K562 (cell line): ENCODE measurements around the gene CALML4.

ENCODE experiments used
- BRCA1 ChIP-seq, 2 experiments: fragments of 450-650 bp in 1 of 2; sonication (generic) in 1 of 2; formaldehyde crosslinking in 1 of 2; IDR thresholded peaks; 2 replicates each; pipeline versions ENCODE4 v1.5.0 to v1.6.1; 2017 to 2020; ENCODE audit warnings: mild to moderate bottlenecking in 1 of 2, missing genetic modification reagents in 1 of 2
- EZH2 ChIP-seq: IDR thresholded peaks from 2 replicates; pipeline ENCODE4 v1.6.1; 2012; ENCODE audit warnings: low read depth, mild to moderate bottlenecking, inconsistent platforms, low read length, borderline replicate concordance
- HSF4 ChIP-seq: fragments of 250-450 bp; sonication (Bioruptor Pico); IDR thresholded peaks from 2 replicates; pipeline ENCODE4 v2.1.2; 2022; ENCODE audit warnings: mild to moderate bottlenecking, moderate library complexity, borderline replicate concordance
- IFI16 ChIP-seq: fragments of 250-450 bp; sonication (Bioruptor Pico); IDR thresholded peaks from 2 replicates; pipeline ENCODE4 v2.1.2; 2022; ENCODE audit warnings: mild to moderate bottlenecking, inconsistent platforms
- IRF1 ChIP-seq: sonication (generic); formaldehyde crosslinking; IDR thresholded peaks from 2 replicates; pipeline ENCODE4 v1.8.0; 2022; ENCODE audit warnings: missing genetic modification reagents, mild to moderate bottlenecking, borderline replicate concordance
- KLF1 ChIP-seq: fragments of 450-650 bp; IDR thresholded peaks from 2 replicates; pipeline ENCODE4 v1.6.1; 2016; ENCODE audit warnings: missing genetic modification characterization, missing compliant biosample characterization
- POLR2AphosphoS2 ChIP-seq: IDR thresholded peaks from 2 replicates; pipeline ENCODE4 v1.6.1; 2012; ENCODE audit warnings: low read length, improper control_type of control experiment
- TAF1 ChIP-seq: IDR thresholded peaks from 2 replicates; pipeline ENCODE4 v1.6.1; 2011; ENCODE audit warnings: mild to moderate bottlenecking, low read length, moderate library complexity; ENCODE audit not compliant: insufficient read depth, control insufficient read depth, severe bottlenecking; ENCODE audit errors: extremely low read depth
- TF ChIP-seq, protein P1 (sequence below), 3 experiments: IDR thresholded peaks in 2 of 3; conservative IDR thresholded peaks in 1 of 3; 2 replicates each; pipeline ENCODE4 v1.5.1; 2011 to 2012; ENCODE audit warnings: low read length in 3 of 3, mild to moderate bottlenecking in 3 of 3, control low read depth in 2 of 3, improper control_type of control experiment in 1 of 3, inconsistent platforms in 1 of 3, low read depth in 1 of 3, mixed read lengths in 1 of 3, moderate library complexity in 1 of 3; ENCODE audit not compliant: insufficient read depth in 2 of 3
- TF ChIP-seq, protein P2 (sequence below): fragments of 250-450 bp; sonication (Bioruptor Pico); IDR thresholded peaks from 2 replicates; pipeline ENCODE4 v1.5.0; 2020; ENCODE audit warnings: mild to moderate bottlenecking, borderline replicate concordance
- TF ChIP-seq, protein P3 (sequence below): sonication (generic); formaldehyde crosslinking; IDR thresholded peaks from 2 replicates; pipeline ENCODE4 v1.5.0; 2020; ENCODE audit warnings: missing genetic modification reagents
- TF ChIP-seq, protein P4 (sequence below): sonication (generic); formaldehyde crosslinking; IDR thresholded peaks from 2 replicates; pipeline ENCODE4 v1.8.1; 2022; ENCODE audit warnings: missing genetic modification reagents

DNA sequence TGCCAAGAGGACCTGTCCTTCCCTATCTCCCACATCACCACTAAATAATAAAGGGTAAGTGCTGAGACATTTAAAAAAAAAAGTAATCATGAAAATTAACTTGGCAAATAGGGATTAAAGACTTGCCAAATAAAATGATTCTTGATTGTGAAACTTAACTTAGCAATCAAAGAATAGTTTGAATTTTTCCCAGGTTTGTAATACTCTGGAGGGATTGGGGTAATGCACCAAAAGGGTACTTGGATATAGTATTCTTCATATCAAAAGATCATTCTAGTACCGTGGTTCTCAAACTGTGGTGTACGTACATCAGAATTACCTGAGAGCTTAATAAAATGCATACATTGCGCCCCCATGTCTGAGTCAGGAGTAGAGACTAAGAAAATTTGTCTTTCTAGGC lies 28.5 kb downstream of the CALML4 start:
- TF ChIP-seq KLF1 (tag) (no peak), HSF4 (no peak), EZH2 (no peak), POLR2AphosphoS2 (no peak), BRCA1 (IDR thresholded peaks at IDR 0.05) (no peak), BRCA1 (CRISPR knock-in tag; IDR thresholded peaks at IDR 0.05) (no peak), IRF1 (CRISPR knock-in tag) (no peak), TAF1 (no peak), IFI16 (CRISPR knock-in tag) (no peak)
- TF ChIP-seq, protein P1, sequence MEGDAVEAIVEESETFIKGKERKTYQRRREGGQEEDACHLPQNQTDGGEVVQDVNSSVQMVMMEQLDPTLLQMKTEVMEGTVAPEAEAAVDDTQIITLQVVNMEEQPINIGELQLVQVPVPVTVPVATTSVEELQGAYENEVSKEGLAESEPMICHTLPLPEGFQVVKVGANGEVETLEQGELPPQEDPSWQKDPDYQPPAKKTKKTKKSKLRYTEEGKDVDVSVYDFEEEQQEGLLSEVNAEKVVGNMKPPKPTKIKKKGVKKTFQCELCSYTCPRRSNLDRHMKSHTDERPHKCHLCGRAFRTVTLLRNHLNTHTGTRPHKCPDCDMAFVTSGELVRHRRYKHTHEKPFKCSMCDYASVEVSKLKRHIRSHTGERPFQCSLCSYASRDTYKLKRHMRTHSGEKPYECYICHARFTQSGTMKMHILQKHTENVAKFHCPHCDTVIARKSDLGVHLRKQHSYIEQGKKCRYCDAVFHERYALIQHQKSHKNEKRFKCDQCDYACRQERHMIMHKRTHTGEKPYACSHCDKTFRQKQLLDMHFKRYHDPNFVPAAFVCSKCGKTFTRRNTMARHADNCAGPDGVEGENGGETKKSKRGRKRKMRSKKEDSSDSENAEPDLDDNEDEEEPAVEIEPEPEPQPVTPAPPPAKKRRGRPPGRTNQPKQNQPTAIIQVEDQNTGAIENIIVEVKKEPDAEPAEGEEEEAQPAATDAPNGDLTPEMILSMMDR (IDR thresholded peaks at IDR 0.05 in 2 of 3, conservative IDR thresholded peaks at IDR 0.05 in 1 of 3; ENCODE audit: insufficient read depth in 2 of 3, low read depth in 1 of 3, low read length in 3 of 3) = no peak
- TF ChIP-seq, protein P2, sequence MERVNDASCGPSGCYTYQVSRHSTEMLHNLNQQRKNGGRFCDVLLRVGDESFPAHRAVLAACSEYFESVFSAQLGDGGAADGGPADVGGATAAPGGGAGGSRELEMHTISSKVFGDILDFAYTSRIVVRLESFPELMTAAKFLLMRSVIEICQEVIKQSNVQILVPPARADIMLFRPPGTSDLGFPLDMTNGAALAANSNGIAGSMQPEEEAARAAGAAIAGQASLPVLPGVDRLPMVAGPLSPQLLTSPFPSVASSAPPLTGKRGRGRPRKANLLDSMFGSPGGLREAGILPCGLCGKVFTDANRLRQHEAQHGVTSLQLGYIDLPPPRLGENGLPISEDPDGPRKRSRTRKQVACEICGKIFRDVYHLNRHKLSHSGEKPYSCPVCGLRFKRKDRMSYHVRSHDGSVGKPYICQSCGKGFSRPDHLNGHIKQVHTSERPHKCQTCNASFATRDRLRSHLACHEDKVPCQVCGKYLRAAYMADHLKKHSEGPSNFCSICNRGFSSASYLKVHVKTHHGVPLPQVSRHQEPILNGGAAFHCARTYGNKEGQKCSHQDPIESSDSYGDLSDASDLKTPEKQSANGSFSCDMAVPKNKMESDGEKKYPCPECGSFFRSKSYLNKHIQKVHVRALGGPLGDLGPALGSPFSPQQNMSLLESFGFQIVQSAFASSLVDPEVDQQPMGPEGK = no peak
- TF ChIP-seq, protein P3, sequence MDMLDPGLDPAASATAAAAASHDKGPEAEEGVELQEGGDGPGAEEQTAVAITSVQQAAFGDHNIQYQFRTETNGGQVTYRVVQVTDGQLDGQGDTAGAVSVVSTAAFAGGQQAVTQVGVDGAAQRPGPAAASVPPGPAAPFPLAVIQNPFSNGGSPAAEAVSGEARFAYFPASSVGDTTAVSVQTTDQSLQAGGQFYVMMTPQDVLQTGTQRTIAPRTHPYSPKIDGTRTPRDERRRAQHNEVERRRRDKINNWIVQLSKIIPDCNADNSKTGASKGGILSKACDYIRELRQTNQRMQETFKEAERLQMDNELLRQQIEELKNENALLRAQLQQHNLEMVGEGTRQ (CRISPR knock-in tag) = no peak
- TF ChIP-seq, protein P4, sequence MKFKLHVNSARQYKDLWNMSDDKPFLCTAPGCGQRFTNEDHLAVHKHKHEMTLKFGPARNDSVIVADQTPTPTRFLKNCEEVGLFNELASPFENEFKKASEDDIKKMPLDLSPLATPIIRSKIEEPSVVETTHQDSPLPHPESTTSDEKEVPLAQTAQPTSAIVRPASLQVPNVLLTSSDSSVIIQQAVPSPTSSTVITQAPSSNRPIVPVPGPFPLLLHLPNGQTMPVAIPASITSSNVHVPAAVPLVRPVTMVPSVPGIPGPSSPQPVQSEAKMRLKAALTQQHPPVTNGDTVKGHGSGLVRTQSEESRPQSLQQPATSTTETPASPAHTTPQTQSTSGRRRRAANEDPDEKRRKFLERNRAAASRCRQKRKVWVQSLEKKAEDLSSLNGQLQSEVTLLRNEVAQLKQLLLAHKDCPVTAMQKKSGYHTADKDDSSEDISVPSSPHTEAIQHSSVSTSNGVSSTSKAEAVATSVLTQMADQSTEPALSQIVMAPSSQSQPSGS (CRISPR knock-in tag) = no peak
